GM10266 (cell line): ENCODE measurements around the gene RAB11B.
"Not testable (repeated sequence)": the region's sequence is repeated elsewhere in the genome, so short reads cannot be mapped to it uniquely, and the experiment has no call there.

Experiments
- DNase-seq: peaks from one replicate; pipeline ENCODE4 v3.0.0; 2012; ENCODE audit errors: extremely low spot score
- CTCF ChIP-seq: IDR thresholded peaks from 2 replicates; pipeline ENCODE4 v1.5.1; 2012; ENCODE audit warnings: mild to moderate bottlenecking, low read depth; ENCODE audit not compliant: control insufficient read depth, insufficient read depth; ENCODE audit errors: missing control alignments

RAB11B gene

GRCh38 chr19:8389891-8390616, at the start of gene RAB11B:
TSS of gene RAB11B (plus strand) at chr19:8390360. CDS start at chr19:8390417, 57 bp downstream.
- DNase-seq, result peak; percentile 99
- no peak for TF ChIP-seq CTCF

DNA sequence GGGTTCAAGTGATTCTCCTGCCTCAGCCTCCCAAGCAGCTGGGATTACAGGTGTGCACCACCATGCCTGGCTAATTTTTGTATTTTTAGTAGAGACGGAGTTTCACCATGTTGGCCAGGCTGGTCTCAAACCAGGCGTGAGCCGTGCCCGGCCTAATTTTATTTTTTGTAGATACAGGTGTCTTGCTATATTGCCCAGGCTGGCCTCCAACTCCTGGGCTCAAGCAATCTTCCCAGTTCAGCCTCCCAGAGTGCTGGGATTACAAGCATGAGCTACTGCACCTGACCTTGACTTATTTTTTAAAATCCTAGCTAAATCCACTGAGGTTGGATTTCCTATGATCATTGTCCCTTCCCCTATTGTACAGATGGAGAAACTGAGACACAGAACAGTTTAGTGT, 48.7 kb upstream of the RAB11B start:
- DNase-seq, result not testable (repeated sequence)

GRCh38 chr19:8342316-8342683, 47.9 kb upstream of the RAB11B start:
- TF ChIP-seq CTCF, result no peak

DNA sequence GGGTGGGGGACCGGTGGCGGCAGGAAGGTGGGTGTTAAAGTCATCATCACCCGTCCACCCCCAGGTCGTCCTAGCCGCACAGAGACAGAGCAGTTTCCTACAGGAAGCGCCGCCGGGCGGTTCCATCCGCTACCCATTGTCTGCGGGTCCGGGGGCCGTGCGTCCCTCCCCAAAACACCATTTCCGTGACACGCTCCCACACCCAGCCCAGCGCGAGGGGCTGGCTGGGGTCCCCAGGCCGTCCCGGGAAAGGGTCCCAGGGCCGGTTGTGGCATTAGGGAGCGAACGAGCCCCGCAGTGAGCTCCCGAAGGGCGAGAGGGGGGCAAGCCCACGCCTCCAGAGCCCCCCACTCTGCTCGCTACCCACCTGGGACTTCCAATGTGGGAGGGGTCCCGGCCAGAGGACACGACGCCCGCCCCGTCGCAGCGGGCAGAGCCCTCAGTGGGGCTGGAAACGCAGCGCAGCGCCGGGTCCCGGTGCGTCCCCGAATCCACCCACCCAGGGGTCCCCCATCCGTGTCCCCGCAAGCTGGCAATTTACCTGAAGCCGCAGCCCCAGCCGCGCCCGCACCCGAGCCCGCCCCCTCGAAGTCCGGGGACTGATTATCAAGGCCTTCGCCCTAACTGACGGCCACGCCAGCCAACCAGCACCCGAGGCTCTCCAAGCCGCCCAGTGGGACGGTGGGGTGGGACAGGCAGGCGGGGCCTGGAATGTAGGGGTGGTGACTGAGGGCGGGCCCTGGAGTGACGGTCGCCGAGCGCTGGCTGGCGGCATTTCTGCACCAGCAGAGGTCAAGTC, 47.3 kb upstream of the RAB11B start, which contains the start of gene KANK3:
TSS of gene KANK3 (minus strand) at position 579 of the 799 bp plus-strand sequence. CDS start 5,434 bp downstream, outside the sequence.
- TF ChIP-seq CTCF, result no peak
- peak; percentile 99 for DNase-seq

More at GRCh38 chr19:8342316-8342683, 47.9 kb upstream of the RAB11B start:
- no peak for DNase-seq

DNA sequence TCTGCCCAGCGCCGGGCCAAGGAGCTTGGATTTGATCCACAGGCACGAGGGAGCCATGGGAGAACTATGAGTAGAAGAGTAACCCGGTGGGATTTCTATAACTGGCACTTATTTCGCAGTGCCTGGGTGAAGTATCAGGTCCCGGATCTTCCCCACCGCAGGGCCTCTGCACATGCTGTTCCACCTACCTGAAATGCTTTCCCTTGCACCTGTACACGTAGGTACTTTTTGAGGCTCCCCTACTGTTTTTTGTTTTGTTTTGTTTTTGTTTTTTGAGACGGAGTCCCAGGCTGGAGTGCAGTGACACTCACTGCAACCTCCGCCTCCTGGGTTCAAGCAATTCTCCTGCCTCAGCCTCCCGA, 46.7 kb upstream of the RAB11B start:
- no peak for DNase-seq
- TF ChIP-seq CTCF, result no peak

DNA sequence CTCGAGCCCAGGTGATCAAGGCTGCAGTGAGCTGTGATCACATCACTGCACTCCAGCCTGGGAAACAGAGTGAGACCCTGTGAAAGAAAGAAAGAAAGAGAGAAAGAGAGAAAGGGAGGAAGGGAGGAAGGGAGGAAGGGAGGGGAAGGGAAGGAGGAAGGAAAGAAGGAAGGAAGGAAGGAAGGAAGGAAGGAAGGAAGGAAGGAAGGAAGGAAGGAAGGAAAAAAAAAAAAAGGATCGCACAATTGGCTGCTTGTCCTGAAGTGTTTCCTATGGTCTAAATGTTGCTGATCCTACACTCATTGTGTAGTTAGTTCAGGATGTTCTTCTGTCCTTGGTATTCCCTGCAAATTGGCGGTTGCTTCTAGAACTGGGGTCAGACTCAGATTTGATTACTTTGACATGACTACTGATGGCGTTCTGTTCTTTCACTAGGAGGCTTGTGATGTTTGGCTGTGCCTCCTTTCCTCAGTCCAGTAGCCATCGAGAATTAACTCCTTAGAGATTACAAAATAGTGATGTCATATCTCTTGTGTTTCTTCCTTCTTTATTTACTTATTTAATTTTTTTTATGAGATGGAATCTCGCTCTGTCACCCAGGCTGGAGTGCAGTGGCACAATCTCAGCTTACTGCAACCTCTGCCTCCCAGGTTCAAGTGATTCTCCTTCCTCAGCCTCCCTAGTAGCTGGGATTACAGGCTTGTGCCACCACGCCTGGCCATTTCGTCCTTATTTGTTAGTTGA, 40.4 kb upstream of the RAB11B start:
- DNase-seq, result peak; percentile 1

DNA sequence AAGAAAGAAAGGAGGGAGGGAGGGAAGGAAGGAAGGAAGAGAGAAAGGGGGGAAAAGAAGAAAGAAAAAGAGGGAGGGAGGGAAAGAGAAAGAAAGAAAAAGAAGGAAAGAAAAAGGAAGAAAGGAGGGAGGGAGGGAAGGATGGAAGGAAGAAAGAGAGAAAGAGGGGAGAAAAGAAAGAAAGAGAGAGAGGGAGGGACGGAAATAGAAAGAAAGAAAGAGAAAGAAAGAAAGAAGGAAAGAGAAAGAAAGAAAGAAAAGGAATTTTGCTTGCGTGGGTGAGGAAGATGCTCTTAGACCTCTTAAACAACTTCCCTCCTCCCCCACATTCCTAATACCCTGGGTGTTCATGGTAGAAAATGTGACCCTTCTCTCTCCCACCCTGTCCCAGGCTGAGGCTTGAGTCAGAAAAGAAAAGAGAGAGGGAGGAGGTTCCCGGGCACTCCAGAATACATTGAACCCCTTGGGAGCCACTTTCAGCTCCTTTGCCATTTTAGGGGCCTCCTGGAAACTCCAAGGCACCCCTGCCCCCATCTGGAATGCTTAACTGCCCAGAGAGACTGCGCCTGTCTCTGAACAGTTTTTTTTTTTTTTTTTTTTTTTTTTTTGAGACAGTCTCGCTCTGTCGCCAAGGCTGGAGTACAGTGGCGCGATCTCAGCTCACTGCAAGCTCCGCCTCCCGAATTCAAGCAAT, 37.9 kb upstream of the RAB11B start:
- no peak for TF ChIP-seq CTCF
- DNase-seq, result no peak

DNA sequence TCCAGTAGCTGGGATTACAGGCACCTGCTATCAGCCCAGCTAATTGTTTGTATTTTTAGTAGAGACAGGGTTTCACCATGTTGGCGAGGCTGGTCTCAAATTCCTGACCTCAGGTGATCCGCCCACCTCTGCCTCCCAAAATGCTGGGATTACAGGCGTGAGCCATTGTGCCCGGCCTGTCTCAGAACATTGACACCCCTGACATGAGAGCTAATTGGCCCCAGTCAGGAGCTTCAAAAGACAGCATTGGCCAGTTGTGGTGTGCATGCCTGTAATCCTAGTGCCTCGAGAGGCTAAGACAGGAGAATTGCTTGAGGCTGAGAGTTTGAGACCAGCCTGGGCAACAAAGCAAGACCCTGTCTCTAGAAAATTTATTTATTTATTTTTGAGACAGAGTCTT, 37.3 kb upstream of the RAB11B start:
- not testable (repeated sequence) for DNase-seq
